C4-2B (cell line): ENCODE data around the gene MRTFB.

ENCODE experiments used
- H3K27ac ChIP-seq: fragments of 450-650 bp; 2 replicates; pipeline ENCODE4 v1.5.1; 2017
- CTCF ChIP-seq: fragments of 450-650 bp; conservative IDR thresholded peaks from 2 replicates; pipeline ENCODE4 v1.5.1; 2017; ENCODE audit warnings: mild to moderate bottlenecking
- ZFX ChIP-seq: fragments of 450-650 bp; IDR thresholded peaks from 2 replicates; pipeline ENCODE4 v1.6.1; 2017

The MRTFB gene

GRCh38 chr16:14087590-14088154 lies 16.6 kb downstream of the MRTFB start:
- H3K27ac ChIP-seq = no peak overlapping the region
- no peak for TF ChIP-seq CTCF
- no peak for TF ChIP-seq ZFX

DNA sequence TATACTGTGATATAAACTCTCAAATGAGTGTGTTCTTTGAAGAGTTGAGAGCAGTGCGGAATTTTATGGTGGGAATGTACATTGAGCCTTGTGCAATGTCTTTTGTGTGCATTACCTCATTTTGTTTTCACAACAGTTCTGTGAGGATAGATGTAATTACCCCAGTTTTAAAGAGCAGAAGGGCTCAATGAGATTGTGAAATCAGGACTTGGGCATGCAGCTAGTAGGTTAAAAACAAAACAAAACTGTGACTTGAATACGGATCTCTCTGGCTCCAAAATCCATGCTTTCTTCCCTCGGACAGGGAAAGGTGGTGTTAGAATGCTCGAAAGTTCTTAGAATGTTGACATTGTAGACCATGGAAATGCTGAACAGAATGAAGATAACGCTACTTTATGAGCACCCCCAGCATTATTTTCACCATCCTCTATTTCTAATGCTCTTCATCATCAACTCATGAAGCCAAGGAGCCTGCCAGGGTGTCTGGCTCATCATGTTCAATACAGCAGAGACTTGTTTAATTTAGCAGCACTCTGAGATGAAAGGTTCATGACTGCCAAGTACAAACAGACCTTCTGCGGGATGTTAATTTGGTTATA lies 17.1 kb downstream of the MRTFB start:
- peak overlapping the region; percentile 37; the same call in 1 of the 2 replicates for H3K27ac ChIP-seq
- TF ChIP-seq CTCF (no peak), ZFX (no peak)

GRCh38 chr16:14089283-14089823 lies 18.2 kb downstream of the MRTFB start:
- no peak overlapping the region for H3K27ac ChIP-seq
- TF ChIP-seq ZFX (no peak), CTCF (no peak)

- no peak overlapping the region for H3K27ac ChIP-seq
- TF ChIP-seq ZFX = no peak
- TF ChIP-seq CTCF = no peak
Observed at GRCh38 chr16:14092561-14092960, 21.4 kb downstream of the MRTFB start.

GRCh38 chr16:14095883-14096551 lies 24.9 kb downstream of the MRTFB start:
- no peak for TF ChIP-seq ZFX
- no peak for TF ChIP-seq CTCF
- peak overlapping the region; percentile 92 for H3K27ac ChIP-seq

- TF ChIP-seq ZFX (no peak), CTCF (no peak)
- no peak overlapping the region for H3K27ac ChIP-seq
Observed at GRCh38 chr16:14097182-14097959, 26.3 kb downstream of the MRTFB start.
